ENCODE results near the gene MATN4.

DNA sequence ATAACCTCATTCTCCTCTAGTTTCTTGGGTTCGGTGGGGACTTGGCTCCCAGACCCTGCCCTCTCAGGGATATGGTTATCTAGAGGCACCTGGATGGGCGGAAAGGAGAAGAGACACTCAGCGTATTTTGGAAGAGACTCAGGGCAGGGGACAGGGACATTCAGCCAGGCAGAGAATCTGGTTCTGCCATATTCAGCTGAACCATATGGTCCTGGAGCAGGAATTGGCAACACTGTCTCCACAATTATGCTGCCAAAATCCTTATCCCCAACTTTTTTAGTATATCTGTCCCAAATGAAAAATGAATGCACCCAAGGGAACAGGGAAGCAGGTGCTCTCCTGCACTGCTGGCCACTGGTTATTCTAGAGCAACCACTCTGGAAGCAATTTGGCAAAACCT lies 22.4 kb upstream of the MATN4 start:
- TF ChIP-seq POLR2AphosphoS5 (IDR thresholded peaks at IDR 0.05; ENCODE audit: insufficient read depth in 1 of 2, low read depth in 1 of 2), result no peak
- TF ChIP-seq, protein P1, sequence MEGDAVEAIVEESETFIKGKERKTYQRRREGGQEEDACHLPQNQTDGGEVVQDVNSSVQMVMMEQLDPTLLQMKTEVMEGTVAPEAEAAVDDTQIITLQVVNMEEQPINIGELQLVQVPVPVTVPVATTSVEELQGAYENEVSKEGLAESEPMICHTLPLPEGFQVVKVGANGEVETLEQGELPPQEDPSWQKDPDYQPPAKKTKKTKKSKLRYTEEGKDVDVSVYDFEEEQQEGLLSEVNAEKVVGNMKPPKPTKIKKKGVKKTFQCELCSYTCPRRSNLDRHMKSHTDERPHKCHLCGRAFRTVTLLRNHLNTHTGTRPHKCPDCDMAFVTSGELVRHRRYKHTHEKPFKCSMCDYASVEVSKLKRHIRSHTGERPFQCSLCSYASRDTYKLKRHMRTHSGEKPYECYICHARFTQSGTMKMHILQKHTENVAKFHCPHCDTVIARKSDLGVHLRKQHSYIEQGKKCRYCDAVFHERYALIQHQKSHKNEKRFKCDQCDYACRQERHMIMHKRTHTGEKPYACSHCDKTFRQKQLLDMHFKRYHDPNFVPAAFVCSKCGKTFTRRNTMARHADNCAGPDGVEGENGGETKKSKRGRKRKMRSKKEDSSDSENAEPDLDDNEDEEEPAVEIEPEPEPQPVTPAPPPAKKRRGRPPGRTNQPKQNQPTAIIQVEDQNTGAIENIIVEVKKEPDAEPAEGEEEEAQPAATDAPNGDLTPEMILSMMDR (IDR thresholded peaks at IDR 0.05), result no peak

Measured in vagina (tissue), 2 donors.